OCI-LY7 (cell line): ENCODE data around the gene ARAP3. TPM values are rescaled to one million over a fixed set of nuclear protein-coding genes. Genes with fewer than 3 reads are reported as not detected.

Source experiments
- BruUV-seq: library from RNA; stranded (reverse); fragments of 400-500 nt; replicated peaks from 2 replicates; lab custom pipeline; 2021; lab: Mats Ljungman, UMichigan
- CTCF ChIA-PET: fragments of 300-600 bp; sonication (Branson Sonifier 250); formaldehyde crosslinking; loops from one replicate; lab custom pipeline; 2022; ENCODE audit warnings: antibody characterized with exemption; ENCODE audit not compliant: unreplicated experiment; lab: Charles Lee
- POLR2A ChIA-PET: fragments of 300-600 bp; sonication (Branson Sonifier 250); formaldehyde crosslinking; loops from one replicate; lab custom pipeline; 2022; ENCODE audit warnings: antibody characterized with exemption; lab: Charles Lee
- DNase-seq: peaks from one replicate; pipeline ENCODE4 v3.0.0-alpha.2; 2015; ENCODE audit warnings: low spot score
- H2AFZ ChIP-seq: fragments of 200-600 bp; sonication (generic), shearing (Covaris generic); 2 replicates; pipeline ENCODE4 v1.6.1; 2014; ENCODE audit warnings: mild to moderate bottlenecking, antibody characterized with exemption, low read length, moderate library complexity
- H3K27ac ChIP-seq: fragments of 200-600 bp; sonication (generic); 2 replicates; pipeline ENCODE4 v1.5.1; 2014; ENCODE audit warnings: mixed run types, low read depth, mild to moderate bottlenecking, moderate library complexity, low read length, inconsistent platforms; ENCODE audit not compliant: poor library complexity, severe bottlenecking
- H3K36me3 ChIP-seq: fragments of 200-600 bp; sonication (generic); 2 replicates; pipeline ENCODE4 v1.6.1; 2014; ENCODE audit warnings: mild to moderate bottlenecking, antibody characterized with exemption, low read length, moderate library complexity, mixed read lengths; ENCODE audit not compliant: insufficient read depth
- H3K4me1 ChIP-seq: fragments of 200-600 bp; sonication (generic); 2 replicates; pipeline ENCODE4 v1.5.1; 2014; ENCODE audit warnings: mild to moderate bottlenecking, low read length; ENCODE audit not compliant: insufficient read depth, poor library complexity, severe bottlenecking
- H3K4me2 ChIP-seq: fragments of 200-600 bp; sonication (generic); 2 replicates; pipeline ENCODE4 v1.6.1; 2014; ENCODE audit warnings: mild to moderate bottlenecking, low read length
- H3K4me3 ChIP-seq: fragments of 200-600 bp; sonication (generic); 2 replicates; pipeline ENCODE4 v1.5.1; 2014; ENCODE audit warnings: mild to moderate bottlenecking, low read depth, low read length; ENCODE audit not compliant: poor library complexity, severe bottlenecking
- H3K79me2 ChIP-seq: fragments of 200-600 bp; sonication (generic); 2 replicates; pipeline ENCODE4 v1.6.1; 2016; ENCODE audit warnings: low read depth, mild to moderate bottlenecking, low read length, moderate library complexity, mixed read lengths; ENCODE audit not compliant: insufficient read depth
- H3K9me2 ChIP-seq: fragments of 200-600 bp; sonication (generic); 2 replicates; pipeline ENCODE4 v1.6.1; 2016; ENCODE audit warnings: mild to moderate bottlenecking, low read length, mixed read lengths; ENCODE audit not compliant: insufficient read depth
- H3K9me3 ChIP-seq: fragments of 200-600 bp; sonication (generic); 2 replicates; pipeline ENCODE4 v1.6.1; 2014; ENCODE audit warnings: mild to moderate bottlenecking, mixed run types, low read length, mixed read lengths
- H4K20me1 ChIP-seq: fragments of 200-600 bp; sonication (generic); 2 replicates; pipeline ENCODE4 v1.6.1; 2014; ENCODE audit warnings: mild to moderate bottlenecking, antibody characterized with exemption, low read length, moderate library complexity, mixed read lengths; ENCODE audit not compliant: insufficient read depth
- EZH2phosphoT487 ChIP-seq: fragments of 200-600 bp; sonication (generic); IDR thresholded peaks from 2 replicates; pipeline ENCODE4 v1.6.1; 2018; ENCODE audit warnings: low read depth, borderline replicate concordance, mild to moderate bottlenecking, mixed run types, antibody characterized with exemption, low read length, moderate library complexity, mixed read lengths
- intact Hi-C: fragments of 100-400 bp; cut with micrococcal nuclease; formaldehyde crosslinking; loops from one replicate; pipeline ENCODE4 v1.10.0; 2022; ENCODE audit not compliant: unreplicated experiment
- total RNA-seq, 2 experiments: library from RNA; depleted of rRNA in 1 of 2; stranded (reverse); fragments of >200 nt in 1 of 2; shearing (Covaris generic) in 1 of 2; gene quantifications; 2 replicates each; pipeline ENCODE4 v1.2.3, GENCODE V29; 2014 to 2022
- TF ChIP-seq, protein P1 (sequence below): fragments of 200-600 bp; sonication (generic); conservative IDR thresholded peaks from 2 replicates; pipeline ENCODE4 v1.5.1; 2014; ENCODE audit warnings: mild to moderate bottlenecking, antibody characterized with exemption, low read length, moderate library complexity, mixed read lengths

ARAP3 gene
- total RNA-seq, 2 experiments from 2014 or later = not detected

GRCh38 chr5:141692919-141693725, 11.1 kb upstream of the ARAP3 start:
- TF ChIP-seq EZH2phosphoT487 = no peak
- TF ChIP-seq, protein P1, sequence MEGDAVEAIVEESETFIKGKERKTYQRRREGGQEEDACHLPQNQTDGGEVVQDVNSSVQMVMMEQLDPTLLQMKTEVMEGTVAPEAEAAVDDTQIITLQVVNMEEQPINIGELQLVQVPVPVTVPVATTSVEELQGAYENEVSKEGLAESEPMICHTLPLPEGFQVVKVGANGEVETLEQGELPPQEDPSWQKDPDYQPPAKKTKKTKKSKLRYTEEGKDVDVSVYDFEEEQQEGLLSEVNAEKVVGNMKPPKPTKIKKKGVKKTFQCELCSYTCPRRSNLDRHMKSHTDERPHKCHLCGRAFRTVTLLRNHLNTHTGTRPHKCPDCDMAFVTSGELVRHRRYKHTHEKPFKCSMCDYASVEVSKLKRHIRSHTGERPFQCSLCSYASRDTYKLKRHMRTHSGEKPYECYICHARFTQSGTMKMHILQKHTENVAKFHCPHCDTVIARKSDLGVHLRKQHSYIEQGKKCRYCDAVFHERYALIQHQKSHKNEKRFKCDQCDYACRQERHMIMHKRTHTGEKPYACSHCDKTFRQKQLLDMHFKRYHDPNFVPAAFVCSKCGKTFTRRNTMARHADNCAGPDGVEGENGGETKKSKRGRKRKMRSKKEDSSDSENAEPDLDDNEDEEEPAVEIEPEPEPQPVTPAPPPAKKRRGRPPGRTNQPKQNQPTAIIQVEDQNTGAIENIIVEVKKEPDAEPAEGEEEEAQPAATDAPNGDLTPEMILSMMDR = no peak
- Histone ChIP-seq H4K20me1 (no peaks in the 10 kb centered on the region), H2AFZ (no peak overlapping the region), H3K36me3 (no peaks in the 10 kb centered on the region), H3K9me2 (no peaks in the 10 kb centered on the region), H3K79me2 (no peaks in the 10 kb centered on the region), H3K4me1 (peaks cover 16% of the 10 kb centered on the region), H3K27ac (no peak overlapping the region), H3K9me3 (no peaks in the 10 kb centered on the region), H3K4me2 (0 out of 2 replicates have a peak overlapping the region, but pooled peaks have one; percentile 73), H3K4me3 (no peak overlapping the region)
- intact Hi-C loops = loop anchor here (1.0 to 5.0 kb wide), 6 partner anchors 101 to 450 kb away; no protein-coding TSS in a partner anchor
- CTCF ChIA-PET = interaction anchor here (2.2 kb wide), 1 partner anchor 268 kb away, joined by 16 read pairs; no protein-coding TSS in a partner anchor
- no TSS peak for BruUV-seq
- POLR2A ChIA-PET = no interaction called here
- no peak for DNase-seq

- no peaks in the 10 kb centered on the region for H4K20me1 ChIP-seq
- no peaks in the 10 kb centered on the region for H3K9me3 ChIP-seq
- ChIA-PET POLR2A (interaction anchor here (1.3 kb wide), 1 partner anchor 268 kb away, joined by 7 read pairs; no protein-coding TSS in a partner anchor), CTCF (interaction anchor here (0.5 to 2.2 kb wide), 7 partner anchors 11 to 268 kb away, joined by 3 to 16 read pairs (median 4); partner anchors contain the start of gene PCDH1)
- no TSS peak for BruUV-seq
- H3K9me2 ChIP-seq = no peaks in the 10 kb centered on the region
- peak overlapping the region; percentile 52 for H3K4me3 ChIP-seq
- peak overlapping the region; percentile 73 for H3K4me2 ChIP-seq
- no peak for TF ChIP-seq EZH2phosphoT487
- TF ChIP-seq, protein P1 = no peak
- DNase-seq = no peak
- H2AFZ ChIP-seq = peak overlapping the region; percentile 11; the same call in 1 of the 2 replicates
- no peaks in the 10 kb centered on the region for H3K79me2 ChIP-seq
- peaks cover 16% of the 10 kb centered on the region for H3K4me1 ChIP-seq
- intact Hi-C loops = loop anchor here (1.0 to 5.0 kb wide), 6 partner anchors 100 to 450 kb away; no protein-coding TSS in a partner anchor
- no peaks in the 10 kb centered on the region for H3K36me3 ChIP-seq
- no peak overlapping the region for H3K27ac ChIP-seq
Observed at GRCh38 chr5:141692533-141692888, 10.5 kb upstream of the ARAP3 start.
